GM18519 (cell line): ENCODE results near the gene DOCK6.

Source experiments
- ATAC-seq: cut with Tn5 transposase; IDR thresholded peaks from one replicate; pipeline ENCODE4 v1.9.1; 2021; ENCODE audit warnings: mild to moderate bottlenecking, moderate library complexity; ENCODE audit not compliant: unreplicated experiment, low FRiP score

Gene DOCK6

DNA sequence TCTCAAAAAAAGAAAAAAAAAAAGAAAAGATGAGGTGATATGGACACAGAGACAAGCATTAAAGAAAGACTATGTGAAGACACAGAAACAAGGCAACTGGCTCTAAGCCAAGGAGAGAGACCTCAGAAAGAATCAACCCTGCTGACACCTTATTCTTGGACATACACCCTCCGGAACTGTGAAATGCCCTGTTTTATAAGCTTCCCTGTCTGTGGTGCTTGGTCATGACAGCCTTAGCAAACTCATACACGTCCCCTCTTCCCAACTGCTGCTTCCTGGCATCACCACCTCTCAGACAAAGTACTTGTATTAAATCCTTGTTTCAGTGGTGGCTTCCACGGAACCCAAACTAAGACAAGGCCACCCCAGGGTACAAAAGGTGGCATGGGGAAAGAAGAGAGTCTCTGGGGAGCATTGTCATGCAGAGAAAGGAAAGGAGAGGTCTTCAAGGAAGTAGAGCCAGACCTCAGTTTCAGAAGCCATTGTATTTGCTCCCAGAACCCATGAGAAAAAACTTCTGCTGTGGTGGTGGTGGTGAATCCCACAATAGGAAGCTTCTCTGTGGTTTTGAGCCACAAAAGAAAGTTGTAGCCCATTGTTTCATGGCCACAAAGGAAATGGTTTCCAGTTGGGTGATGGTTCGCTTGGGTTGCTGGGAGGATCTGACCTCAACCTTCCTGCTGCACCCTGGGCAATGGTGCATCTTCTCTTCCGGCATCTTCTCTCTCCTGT lies 17.3 kb upstream of the DOCK6 start:
- ATAC-seq: no peak

DNA sequence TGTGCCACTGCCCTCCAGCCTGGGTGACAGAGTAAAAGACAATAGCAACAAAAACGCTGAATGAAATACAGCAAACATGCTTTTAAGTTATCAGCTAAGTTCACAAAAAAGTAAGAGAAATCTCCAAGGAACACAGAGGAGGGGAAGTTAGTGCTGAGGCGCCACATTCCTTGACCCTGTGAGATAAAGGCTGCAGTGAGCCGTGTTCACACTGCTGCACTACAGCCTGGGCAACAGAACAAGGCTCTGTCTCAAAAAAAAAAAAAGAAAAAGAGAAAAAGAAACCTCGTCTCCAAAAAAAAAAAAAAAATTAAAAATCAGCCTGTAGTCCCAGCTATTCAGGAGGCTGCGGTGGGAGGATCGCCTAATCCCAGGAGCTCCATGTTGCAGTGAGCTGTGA lies 16.3 kb upstream of the DOCK6 start:
- ATAC-seq: no peak

DNA sequence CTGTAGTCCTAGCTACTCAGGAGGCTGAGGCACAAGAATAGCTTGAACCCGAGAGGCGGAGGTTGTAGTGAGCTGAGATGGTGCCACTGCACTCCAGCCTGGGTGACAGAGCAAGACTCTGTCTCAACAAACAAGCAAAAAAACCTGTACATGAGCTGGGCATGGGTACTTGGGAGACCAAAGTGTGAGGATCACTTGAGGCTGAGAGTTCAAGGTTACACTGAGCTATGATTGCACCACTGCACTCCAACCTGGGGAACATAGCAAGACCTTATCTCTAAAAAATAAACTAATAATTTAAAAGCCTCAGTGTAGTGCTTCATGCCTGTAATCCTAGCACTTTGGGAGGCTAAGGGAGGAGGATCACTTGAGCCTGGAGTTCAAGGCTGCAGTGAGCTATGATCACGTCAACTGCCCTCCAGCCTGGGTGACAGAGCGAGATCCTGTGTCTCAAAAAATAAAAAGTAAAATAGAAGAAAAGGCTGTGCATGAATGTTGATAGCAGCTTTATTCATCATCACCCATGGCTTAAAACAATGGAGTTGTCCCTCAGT lies 12.3 kb upstream of the DOCK6 start:
- no peak for ATAC-seq

DNA sequence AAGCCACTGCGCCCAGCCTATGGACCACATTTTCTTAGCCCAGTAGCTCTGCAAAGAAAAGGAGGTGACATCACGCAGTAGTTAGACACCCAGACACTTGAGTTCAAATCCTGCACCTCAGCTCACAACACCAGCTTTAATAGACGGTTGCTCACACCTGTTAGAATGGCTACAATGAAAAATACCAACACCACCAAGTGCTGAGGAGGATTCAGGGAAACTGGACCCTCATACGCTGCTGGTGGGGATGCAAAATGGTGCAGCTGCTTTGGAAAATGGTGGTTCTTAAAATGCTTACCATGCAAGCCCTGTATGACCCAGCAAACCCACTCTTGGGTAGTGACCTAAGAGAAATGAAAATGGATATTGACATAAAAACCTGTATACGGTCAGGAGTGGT lies 11.7 kb upstream of the DOCK6 start:
- no peak for ATAC-seq

DNA sequence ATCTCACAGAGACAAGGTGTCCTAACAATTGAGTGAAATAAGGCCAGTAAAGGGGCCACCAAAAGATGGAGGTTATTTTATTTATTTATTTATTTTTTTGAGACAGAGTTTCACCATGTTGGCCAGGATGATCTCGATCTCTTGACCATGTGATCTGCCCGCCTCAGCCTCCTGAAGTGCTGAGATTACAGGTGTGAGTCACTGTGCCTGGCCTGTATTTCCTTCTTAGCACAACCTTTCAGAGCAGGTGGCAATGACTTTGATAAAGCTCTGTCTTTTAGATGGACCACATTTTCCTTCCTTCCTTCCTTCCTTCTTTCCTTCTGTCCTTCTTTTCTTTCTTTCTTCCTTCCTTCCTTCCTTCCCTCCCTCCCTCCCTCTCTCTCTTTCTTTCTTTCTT lies 11.0 kb upstream of the DOCK6 start:
- no peak for ATAC-seq

DNA sequence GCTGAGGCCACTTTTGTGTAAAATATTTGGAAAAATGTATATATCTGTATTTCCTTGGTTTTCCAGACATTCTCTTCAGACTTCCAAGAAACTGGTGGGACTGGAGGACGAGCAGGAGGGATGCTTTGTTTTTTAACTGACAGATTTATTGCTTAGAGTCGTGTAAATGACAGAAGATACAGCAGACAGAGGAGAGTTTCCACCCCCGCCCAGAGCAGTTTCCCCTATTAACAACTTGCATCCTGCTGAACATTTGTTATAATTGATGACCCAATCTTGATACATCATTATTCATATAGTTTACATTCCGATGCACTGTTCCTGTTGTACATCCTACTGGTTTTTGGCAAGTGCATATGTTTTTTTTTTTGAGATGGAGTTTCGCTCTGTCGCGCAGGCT lies 7.1 kb upstream of the DOCK6 start:
- no peak for ATAC-seq

DNA sequence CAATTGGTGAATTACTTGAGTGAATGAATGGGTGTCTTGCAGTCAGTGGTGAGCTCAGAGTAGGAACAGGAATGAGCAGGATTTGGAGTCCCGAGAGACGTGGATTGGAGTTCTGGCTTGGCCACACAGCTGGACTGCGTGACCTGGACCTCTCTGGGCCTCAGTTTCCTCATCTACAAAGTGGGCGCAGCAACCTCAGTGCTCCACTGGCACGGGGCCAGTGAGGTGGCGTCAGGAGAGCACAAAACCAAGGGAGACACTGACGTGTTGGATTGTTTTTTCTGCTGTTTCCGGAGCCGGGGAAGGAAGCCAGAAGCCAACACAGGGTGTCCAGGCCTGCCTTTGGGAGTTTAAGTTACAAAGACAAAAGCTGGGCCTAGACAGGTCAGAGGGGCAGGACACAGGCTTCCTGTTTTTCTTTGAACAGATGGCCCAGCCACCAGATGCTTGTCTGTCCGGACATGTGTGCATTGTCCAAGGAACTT lies 6.5 kb upstream of the DOCK6 start:
- no peak for ATAC-seq

DNA sequence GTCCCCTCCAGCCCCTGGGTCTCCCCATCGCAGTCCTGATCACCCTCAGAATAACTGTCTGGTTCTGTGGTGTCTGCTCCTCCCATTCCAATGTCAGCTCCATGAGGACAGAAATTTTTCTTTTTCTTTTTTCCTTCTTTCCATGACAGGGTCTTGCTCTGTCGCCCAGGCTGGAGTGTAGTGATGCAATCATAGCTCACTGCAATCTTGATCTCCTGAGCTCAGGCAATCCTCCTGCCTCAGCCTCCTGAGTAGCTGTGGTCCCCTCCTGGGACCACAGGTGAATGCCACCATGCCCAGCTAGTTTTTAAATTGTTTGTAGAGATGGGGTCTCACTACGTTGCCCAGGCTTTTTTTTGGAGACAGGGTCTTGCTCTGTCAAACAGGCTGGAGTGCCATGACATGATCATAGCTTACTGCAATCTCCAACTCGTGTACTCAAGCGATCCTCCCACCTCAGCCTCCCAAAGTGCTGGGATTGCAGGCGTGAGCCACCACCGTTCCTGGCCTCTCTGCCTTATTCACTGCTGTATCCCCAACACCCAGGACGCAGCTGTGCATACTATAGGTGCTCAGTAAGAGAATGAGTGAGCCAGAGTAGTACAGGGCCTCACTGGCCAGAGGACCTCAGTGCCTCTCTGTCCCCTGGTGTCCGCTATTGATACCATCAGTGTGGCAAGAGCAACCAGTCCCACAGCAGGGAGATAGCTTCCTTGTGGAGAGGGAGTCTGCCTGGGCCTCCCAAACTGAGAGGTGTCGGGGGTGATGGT lies 5.2 kb upstream of the DOCK6 start:
- no peak for ATAC-seq

DNA sequence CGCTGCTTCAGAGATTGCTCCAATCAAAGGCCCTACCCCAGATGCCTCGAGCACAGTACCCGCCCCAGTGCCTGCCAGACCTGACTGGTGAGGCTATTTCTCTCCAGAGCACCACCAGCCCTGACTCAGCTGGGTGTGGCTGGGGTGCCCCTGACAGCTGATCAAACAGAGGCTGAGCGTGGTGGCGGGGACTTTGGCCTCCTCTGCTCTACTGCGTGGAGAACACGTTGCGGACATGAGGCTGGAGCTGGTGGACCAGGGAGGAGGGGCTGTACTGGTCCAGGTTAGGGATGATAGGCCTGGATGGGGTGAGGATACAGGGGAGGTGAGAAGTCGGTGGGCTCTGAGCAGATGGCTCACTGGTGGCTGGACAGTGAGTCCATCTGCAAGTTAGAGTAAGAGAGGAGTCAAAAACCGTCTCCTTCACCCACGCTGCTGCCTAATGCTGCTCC lies 3.5 kb upstream of the DOCK6 start:
- ATAC-seq: no peak

DNA sequence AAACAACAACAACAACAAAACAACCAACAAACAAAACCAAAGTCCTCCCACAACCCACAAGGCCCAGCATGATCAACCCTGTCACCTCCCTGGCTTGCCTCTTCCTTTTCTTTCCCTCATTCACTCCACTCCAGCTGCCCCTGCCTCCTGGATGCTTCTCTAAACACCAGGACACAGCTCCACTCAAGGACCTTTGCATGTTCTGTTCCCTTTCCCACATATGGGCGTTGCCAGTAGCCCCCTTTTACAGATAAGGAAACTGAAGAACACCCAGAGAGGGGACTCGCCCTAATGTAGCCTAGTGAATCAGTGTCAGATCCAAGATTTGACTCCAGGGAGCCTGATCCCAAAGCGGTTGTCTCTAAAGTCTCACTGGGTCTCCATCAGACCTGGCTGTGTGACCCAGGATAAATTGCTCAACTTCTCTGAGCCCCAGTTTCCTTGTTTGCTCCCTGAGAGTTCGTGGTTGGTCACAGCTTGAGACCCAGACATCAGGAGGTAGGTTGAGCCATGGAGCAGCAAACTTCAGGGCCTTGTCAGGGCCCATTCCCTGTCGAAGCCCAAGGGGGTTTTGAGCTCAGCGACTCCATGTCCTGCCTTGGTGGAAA lies 3.0 kb upstream of the DOCK6 start:
- no peak for ATAC-seq

DNA sequence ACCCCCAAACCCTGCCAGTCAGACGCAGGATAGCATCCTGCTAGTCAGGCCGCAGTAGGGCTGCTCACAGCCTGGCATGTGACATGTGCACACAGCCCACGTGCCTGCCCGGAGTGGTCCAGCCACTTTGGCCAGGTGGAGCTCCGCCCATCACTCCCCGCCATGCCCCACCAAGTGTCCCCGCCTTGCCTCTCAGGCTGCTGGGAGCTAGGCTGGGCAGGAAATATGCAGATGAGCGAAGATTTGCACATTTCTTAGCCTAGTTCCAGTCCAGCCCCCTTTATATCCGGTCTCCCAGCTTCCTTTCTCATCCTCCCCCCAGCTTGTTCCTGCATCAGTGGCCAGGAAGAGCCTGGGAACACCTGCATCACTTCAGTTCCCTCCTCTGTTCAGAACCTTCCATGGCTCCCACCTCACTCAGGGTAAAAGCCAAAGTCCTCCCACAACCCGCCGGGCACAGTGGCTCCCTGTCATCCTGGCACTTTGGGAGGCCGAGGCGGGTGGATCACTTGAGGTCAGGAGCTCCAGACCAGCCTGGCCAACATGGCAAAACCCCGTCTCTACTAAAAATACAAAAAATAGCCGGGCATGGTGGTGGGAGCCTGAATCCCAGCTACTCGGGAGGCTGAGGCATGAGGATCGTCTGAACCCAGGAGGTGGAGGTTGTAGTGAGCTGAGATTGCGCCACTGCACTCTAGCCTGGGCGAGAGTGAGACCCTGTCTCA lies 2.3 kb upstream of the DOCK6 start:
- no peak for ATAC-seq

DNA sequence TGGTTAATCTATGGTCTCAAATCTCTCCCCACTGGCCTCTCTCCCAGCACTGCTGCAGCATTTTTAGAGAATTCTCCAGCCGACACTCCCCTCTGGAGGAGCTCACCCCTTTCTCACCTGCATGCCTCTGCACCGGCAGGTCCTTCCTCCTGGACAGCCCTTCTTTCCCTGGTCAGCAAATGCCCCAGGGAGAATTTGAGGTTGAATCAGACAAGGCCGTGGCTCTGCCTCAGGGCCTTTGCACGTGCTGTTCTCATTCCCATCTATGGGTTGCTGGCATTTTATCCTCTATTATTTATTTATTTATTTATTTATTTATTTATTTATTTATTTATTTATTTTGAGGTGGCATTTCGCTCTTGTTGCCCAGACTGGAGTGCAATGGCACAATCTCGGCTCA lies 1.4 kb upstream of the DOCK6 start:
- no peak for ATAC-seq

DNA sequence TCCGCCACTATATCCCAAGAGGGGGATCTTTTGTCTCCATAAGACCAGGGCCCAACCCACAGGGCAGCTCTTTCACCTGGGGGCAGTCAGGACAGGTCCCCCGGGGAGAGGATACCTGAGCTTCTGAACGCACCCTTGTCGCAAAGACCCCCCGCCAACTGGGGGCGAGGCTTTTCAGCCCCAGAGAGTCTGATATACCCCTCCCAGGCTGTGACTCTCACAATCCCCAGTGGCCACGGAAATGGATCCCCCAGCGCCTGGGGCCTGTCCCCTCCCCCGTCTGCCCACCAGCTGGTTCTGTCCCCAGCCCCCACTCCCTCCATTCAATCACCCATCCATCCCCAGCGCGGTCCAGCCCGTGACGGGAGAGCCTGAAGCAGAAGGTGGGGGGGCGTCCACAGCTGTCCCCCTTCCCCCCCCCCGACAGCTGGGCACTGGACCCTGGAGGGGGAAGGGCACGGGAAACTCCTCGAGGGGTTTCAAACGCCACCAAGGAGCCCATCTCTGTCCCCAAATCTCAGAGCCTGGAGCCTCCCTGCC lies 823 bp downstream of the DOCK6 start:
- ATAC-seq: no peak

DNA sequence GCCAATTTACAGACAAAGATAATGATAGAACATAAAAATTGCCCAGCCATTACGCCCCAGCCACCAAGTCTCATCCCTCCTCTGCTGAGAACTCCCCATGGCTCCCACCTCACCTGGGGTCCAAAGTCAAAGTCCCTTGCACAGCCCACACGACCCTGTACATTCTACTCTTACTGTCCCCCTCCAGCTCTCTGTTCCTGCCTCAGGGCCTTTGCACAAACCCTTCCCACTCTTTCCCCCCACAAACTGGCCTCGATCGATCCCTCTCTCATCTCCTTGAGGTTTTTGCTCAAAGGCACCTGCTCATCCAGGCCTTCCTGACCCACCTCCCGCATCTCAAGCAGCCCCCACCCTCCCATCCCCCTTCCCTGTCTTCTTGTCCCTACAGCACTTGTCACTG lies 1.3 kb downstream of the DOCK6 start:
- no peak for ATAC-seq

DNA sequence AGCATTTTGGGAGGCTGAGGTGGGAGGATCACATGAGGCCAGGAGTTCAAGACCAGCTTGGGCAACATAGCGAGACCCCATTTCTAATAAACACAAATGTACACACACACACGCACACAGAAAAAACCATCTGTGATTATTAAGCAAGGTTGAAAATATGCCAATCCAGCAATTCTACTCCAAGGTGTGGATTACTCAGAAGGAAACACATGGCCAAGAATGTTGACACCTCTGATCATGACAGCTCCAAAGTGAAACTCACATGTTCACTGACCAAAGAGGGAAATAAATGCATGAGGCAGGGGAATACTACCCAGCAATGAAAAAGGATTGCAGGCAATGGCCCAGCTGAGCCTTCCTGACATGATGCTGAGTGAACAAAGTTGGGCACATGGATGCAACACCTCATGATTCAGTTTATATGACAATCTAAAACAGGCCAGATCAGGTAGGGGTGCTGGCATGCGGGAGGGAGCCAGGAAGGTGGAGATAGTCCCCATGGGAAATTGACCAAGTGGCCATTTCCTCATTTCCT lies 4.4 kb downstream of the DOCK6 start:
- ATAC-seq: no peak

DNA sequence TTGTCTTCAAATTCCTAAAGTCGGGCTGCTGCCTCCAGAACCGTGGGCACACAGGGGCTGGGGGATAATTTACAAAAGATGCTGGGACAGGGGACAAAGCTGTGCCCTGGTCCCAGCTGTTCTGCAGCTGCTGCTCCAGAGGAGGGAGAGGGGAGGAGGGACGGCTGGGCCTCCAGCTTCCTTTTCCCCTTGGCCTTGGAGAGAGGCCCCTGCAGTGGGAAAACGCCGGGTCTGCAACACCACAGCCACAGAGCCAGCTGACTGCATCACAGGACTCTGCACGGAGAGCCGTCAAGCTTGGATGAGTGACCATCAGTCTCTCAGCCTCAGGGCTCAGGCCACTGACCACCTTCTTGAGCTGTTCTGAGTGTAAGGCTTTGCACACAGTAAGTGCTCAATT lies 6.1 kb downstream of the DOCK6 start:
- no peak for ATAC-seq

DNA sequence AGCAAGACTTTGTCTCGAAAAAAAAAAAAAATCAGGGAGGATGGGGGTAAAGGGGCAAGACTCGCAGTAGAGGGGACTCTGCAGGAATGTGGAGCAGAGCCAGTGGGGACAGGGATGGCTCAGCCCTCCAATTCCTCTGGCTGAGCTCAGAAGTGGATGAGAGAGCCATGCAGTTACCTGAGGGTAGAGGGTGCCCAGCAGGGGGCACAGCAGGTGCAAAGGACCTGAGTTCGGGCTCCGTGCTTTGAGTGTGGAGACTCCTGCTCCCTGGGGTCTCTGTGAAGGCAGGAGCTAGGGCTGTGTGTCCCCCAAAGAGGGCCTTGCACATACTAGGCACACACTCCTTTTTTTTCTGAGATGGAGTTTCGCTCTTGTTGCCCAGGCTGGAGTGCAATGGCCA lies 7.7 kb downstream of the DOCK6 start:
- no peak for ATAC-seq

DNA sequence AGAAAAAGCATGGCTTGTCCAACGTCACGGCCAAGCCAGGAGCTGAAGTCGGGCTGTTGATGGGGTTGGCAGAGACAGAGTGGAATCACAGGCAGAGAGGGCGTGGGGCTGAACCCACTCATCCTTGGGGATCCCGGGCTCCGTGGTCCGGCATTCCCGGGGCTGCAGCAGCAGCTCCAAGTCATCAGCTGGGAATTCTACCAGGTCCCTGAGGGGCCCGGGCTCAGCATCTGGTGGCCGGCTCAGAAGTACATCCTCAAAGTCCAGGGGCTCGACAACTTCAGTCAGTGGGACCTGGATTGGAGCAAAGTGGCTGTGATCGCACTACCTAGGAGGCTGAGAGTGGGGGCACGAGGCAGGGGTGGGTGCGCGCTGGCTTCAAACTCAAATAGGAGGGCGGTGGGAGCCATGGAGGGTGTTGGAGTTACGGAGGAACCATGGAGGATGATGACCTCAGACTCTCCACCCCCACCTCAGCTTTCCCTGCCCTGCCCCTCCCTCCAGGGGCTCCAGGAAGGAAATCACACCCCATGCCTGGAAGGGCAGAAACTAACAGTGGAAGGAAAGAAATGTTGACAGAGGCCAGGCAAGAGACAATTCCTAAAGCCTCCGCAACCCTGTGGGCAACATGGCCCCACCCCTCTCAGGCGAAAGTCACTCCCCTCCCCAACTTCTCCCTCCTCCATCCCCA lies 9.5 kb downstream of the DOCK6 start:
- no peak for ATAC-seq

DNA sequence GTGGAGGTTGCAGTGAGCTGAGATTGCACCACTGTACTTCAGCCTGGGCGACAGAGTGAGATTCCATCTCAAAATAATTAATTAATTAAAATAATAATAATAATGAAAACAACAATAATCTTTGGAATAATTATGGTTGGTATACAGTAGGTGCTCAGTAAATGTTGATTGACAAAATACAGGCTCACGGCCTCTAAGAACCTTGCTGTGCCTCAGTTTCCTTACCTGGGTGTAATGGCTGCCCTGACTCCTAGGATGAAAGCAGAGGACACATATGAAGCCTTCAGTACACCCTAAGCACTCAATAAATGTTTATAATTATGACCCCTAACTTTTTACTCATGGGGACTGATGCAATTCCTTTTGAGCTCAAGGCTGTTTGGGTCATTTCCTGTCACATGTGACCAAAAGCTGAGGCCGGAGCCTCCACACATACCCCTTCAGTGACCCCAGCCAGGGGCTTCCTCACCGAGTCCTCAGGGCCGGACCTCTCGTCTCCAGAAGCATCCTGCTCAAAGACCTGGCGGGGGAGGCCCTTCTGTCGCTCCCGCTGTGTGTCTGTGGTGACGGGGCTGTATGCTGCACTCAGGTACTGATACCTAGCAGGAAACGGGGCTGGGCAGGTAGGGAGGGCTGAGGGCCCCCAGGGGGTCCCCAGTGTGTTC lies 10.5 kb downstream of the DOCK6 start:
- no peak for ATAC-seq
